ENCODE data around the gene EXOC1. TPM values are rescaled to one million over a fixed set of nuclear protein-coding genes. Genes with fewer than 3 reads are reported as not detected.

Gene EXOC1
- total and polyA plus RNA-seq, 9 of the 15 experiments (the other 6 are each of a cell fraction or from before 2014, with no cell fraction given): 16.0 to 45.5 (median 26.2) TPM

GRCh38 chr4:55834086-55834795 is 19.2 kb upstream of the EXOC1 start (continued):
- TF ChIP-seq AFF4 (CRISPR knock-in tag; IDR thresholded peaks at IDR 0.05) (no peak), NR4A1 (CRISPR knock-in tag; IDR thresholded peaks at IDR 0.05) (no peak), NR4A1 (tag; IDR thresholded peaks at IDR 0.05) (no peak), ZNF561 (CRISPR knock-in tag; conservative IDR thresholded peaks at IDR 0.05) (no peak), ZNF707 (CRISPR knock-in tag; conservative IDR thresholded peaks at IDR 0.05) (no peak), RFX7 (CRISPR knock-in tag; IDR thresholded peaks at IDR 0.05) (no peak), KDM1A (IDR thresholded peaks at IDR 0.05) (no peak), TAF7 (tag; IDR thresholded peaks at IDR 0.05) (no peak), ZNF384 (IDR thresholded peaks at IDR 0.05; ENCODE audit: low read depth, low read length) (no peak), SRSF3 (IDR thresholded peaks at IDR 0.05; ENCODE audit: insufficient read depth, low read length) (no peak), USF2 (CRISPR knock-in tag; IDR thresholded peaks at IDR 0.05) (no peak), SMAD4 (CRISPR knock-in tag; conservative IDR thresholded peaks at IDR 0.05) (no peak), MLLT1 (IDR thresholded peaks at IDR 0.05) (no peak), CBFB (CRISPR knock-in tag; IDR thresholded peaks at IDR 0.05) (no peak), CEBPB (tag; IDR thresholded peaks at IDR 0.05) (peak; percentile 29)
- TF ChIP-seq, protein P1, sequence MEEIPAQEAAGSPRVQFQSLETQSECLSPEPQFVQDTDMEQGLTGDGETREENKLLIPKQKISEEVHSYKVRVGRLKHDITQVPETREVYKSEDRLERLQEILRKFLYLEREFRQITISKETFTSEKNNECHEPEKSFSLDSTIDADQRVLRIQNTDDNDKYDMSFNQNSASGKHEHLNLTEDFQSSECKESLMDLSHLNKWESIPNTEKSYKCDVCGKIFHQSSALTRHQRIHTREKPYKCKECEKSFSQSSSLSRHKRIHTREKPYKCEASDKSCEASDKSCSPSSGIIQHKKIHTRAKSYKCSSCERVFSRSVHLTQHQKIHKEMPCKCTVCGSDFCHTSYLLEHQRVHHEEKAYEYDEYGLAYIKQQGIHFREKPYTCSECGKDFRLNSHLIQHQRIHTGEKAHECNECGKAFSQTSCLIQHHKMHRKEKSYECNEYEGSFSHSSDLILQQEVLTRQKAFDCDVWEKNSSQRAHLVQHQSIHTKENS (CRISPR knock-in tag; IDR thresholded peaks at IDR 0.05): no peak
- TF ChIP-seq, protein P2, sequence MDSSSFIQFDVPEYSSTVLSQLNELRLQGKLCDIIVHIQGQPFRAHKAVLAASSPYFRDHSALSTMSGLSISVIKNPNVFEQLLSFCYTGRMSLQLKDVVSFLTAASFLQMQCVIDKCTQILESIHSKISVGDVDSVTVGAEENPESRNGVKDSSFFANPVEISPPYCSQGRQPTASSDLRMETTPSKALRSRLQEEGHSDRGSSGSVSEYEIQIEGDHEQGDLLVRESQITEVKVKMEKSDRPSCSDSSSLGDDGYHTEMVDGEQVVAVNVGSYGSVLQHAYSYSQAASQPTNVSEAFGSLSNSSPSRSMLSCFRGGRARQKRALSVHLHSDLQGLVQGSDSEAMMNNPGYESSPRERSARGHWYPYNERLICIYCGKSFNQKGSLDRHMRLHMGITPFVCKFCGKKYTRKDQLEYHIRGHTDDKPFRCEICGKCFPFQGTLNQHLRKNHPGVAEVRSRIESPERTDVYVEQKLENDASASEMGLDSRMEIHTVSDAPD (CRISPR knock-in tag; IDR thresholded peaks at IDR 0.05): no peak
- TF ChIP-seq, protein P3, sequence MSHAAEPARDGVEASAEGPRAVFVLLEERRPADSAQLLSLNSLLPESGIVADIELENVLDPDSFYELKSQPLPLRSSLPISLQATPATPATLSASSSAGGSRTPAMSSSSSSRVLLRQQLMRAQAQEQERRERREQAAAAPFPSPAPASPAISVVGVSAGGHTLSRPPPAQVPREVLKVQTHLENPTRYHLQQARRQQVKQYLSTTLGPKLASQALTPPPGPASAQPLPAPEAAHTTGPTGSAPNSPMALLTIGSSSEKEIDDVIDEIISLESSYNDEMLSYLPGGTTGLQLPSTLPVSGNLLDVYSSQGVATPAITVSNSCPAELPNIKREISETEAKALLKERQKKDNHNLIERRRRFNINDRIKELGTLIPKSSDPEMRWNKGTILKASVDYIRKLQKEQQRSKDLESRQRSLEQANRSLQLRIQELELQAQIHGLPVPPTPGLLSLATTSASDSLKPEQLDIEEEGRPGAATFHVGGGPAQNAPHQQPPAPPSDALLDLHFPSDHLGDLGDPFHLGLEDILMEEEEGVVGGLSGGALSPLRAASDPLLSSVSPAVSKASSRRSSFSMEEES (CRISPR knock-in tag; IDR thresholded peaks at IDR 0.05): no peak

All from K562 (cell line).